ENCODE data around the gene PKIG. TPM values are rescaled to one million over a fixed set of nuclear protein-coding genes. Genes with fewer than 3 reads are reported as not detected.
A peak's percentile ranks its signal among the peaks of the same experiment; 100 is the strongest.

The PKIG gene
- total and polyA plus RNA-seq, 10 of the 15 experiments (the other 5 are each of a cell fraction or from before 2014, with no cell fraction given) = 5.7 to 82.3 (median 39.7) TPM

DNA sequence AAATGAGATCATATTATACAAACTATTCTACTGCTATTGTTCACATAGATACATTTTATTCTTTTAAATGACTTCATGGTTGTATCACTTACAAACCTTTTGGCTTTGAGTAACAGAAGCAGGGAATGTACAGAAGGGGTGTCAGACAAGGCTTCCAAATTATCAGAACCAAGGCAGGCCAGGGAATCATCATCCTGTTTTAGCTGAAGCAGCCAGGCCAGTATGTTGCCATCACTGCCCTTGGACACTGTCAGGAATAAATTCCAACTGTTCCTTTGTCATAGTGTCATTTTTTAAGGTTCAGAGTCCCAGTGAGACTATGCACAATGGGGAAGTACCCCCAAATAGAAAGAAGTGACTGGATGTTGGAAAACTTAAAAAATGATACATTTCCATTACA is 23.1 kb upstream of the PKIG start (continued):
- TF ChIP-seq NRF1 (conservative IDR thresholded peaks at IDR 0.05; ENCODE audit: low read depth, low read length) (no peak), EP300 (IDR thresholded peaks at IDR 0.05; ENCODE audit: borderline replicate concordance in 1 of 2, control insufficient read depth in 1 of 2, low read depth in 2 of 2, low read length in 2 of 2) (no peak), RB1 (IDR thresholded peaks at IDR 0.05; ENCODE audit: borderline replicate concordance) (no peak)
- TF ChIP-seq, protein P1, sequence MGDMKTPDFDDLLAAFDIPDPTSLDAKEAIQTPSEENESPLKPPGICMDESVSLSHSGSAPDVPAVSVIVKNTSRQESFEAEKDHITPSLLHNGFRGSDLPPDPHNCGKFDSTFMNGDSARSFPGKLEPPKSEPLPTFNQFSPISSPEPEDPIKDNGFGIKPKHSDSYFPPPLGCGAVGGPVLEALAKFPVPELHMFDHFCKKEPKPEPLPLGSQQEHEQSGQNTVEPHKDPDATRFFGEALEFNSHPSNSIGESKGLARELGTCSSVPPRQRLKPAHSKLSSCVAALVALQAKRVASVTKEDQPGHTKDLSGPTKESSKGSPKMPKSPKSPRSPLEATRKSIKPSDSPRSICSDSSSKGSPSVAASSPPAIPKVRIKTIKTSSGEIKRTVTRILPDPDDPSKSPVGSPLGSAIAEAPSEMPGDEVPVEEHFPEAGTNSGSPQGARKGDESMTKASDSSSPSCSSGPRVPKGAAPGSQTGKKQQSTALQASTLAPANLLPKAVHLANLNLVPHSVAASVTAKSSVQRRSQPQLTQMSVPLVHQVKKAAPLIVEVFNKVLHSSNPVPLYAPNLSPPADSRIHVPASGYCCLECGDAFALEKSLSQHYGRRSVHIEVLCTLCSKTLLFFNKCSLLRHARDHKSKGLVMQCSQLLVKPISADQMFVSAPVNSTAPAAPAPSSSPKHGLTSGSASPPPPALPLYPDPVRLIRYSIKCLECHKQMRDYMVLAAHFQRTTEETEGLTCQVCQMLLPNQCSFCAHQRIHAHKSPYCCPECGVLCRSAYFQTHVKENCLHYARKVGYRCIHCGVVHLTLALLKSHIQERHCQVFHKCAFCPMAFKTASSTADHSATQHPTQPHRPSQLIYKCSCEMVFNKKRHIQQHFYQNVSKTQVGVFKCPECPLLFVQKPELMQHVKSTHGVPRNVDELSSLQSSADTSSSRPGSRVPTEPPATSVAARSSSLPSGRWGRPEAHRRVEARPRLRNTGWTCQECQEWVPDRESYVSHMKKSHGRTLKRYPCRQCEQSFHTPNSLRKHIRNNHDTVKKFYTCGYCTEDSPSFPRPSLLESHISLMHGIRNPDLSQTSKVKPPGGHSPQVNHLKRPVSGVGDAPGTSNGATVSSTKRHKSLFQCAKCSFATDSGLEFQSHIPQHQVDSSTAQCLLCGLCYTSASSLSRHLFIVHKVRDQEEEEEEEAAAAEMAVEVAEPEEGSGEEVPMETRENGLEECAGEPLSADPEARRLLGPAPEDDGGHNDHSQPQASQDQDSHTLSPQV (IDR thresholded peaks at IDR 0.05) = no peak

DNA sequence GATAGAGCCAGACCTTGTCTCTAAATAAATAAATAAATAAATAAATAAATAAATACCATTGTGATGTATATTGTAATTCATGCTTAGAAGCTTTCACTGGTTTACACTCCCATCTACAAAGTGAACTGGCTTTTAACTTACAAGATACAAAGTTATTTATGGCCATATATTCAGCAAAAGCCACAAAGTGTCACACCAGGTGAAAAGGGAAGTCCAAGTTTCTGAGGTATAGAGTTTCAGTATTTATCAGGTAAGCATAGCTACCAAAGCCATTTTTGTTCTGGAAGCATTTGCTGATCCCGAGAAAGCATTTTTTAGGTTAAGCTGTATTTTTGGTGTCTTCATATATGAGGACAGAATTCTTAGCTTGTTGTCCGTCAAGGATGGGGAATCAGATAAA is 22.1 kb upstream of the PKIG start:
- H3K4me3 ChIP-seq = no peak overlapping the region
- 0% methylated on average over 2 of the region's 2 CpGs for WGBS (ENCODE audit: insufficient coverage, insufficient replicate concordance, low lambda C conversion rate, missing lambda C conversion rate)
- no peaks in the 10 kb centered on the region for H3K36me3 ChIP-seq (ENCODE audit: control insufficient read depth in 2 of 2, insufficient read depth in 2 of 2, low read length in 1 of 2)
- FAIRE-seq = peak; percentile 35
- DNase-seq (ENCODE audit: low read depth, low spot score) = no peak
- H2AFZ ChIP-seq (ENCODE audit: control insufficient read depth, low read depth, low read length) = no peak overlapping the region
- H3K4me2 ChIP-seq (ENCODE audit: control insufficient read depth, insufficient read depth) = peak overlapping the region; percentile 27; the same call in 1 of the 2 replicates
- intact Hi-C loops (cut with micrococcal nuclease; ENCODE audit: unreplicated experiment) = no loop called here
- CTCF ChIA-PET = interaction anchor here (0.7 to 1.6 kb wide), 12 partner anchors 12 to 124 kb away, joined by 3 to 11 read pairs (median 3); no protein-coding TSS in a partner anchor
- SMC1A ChIA-PET (ENCODE audit: uncharacterized antibody, unreplicated experiment) = interaction anchor here (0.8 to 2.1 kb wide), 11 partner anchors 11 to 123 kb away, joined by 3 to 15 read pairs (median 3); partner anchors contain the start of genes PKIG and SERINC3
- ATAC-seq = peak; percentile 63
- POLR2A ChIA-PET = interaction anchor here (1.5 kb wide), 1 partner anchor 26 kb away, joined by 4 read pairs; no protein-coding TSS in a partner anchor
- H3K79me2 ChIP-seq (ENCODE audit: control insufficient read depth, insufficient read depth, low read length) = no peaks in the 10 kb centered on the region
- H3K27ac ChIP-seq (ENCODE audit: control insufficient read depth, insufficient read depth) = no peak overlapping the region
- peaks cover 2% of the 10 kb centered on the region; the same call in 1 of the 2 replicates for H3K4me1 ChIP-seq (ENCODE audit: control insufficient read depth, insufficient read depth, low read length)
- RAD21 ChIA-PET (ENCODE audit: unreplicated experiment) = interaction anchor here (0.8 to 1.7 kb wide), 6 partner anchors 11 to 50 kb away, joined by 3 to 10 read pairs (median 4); no protein-coding TSS in a partner anchor
- no peaks in the 10 kb centered on the region for H4K20me1 ChIP-seq (ENCODE audit: control insufficient read depth, insufficient read depth)
- no peak overlapping the region for H3K9ac ChIP-seq (ENCODE audit: control insufficient read depth, insufficient read depth, low read length)
- no peaks in the 10 kb centered on the region for H3K9me3 ChIP-seq (replicated peaks; ENCODE audit: control insufficient read depth, insufficient read depth, low read length)
- BruUV-seq (replicated peaks) = no TSS peak
- H3K27me3 ChIP-seq (replicated peaks in 1 of 2; ENCODE audit: control insufficient read depth in 2 of 2, insufficient read depth in 2 of 2, low read length in 1 of 2) = no peaks in the 10 kb centered on the region
- in situ Hi-C loops (cut with MboI) = no loop called here
- TF ChIP-seq, protein P2, sequence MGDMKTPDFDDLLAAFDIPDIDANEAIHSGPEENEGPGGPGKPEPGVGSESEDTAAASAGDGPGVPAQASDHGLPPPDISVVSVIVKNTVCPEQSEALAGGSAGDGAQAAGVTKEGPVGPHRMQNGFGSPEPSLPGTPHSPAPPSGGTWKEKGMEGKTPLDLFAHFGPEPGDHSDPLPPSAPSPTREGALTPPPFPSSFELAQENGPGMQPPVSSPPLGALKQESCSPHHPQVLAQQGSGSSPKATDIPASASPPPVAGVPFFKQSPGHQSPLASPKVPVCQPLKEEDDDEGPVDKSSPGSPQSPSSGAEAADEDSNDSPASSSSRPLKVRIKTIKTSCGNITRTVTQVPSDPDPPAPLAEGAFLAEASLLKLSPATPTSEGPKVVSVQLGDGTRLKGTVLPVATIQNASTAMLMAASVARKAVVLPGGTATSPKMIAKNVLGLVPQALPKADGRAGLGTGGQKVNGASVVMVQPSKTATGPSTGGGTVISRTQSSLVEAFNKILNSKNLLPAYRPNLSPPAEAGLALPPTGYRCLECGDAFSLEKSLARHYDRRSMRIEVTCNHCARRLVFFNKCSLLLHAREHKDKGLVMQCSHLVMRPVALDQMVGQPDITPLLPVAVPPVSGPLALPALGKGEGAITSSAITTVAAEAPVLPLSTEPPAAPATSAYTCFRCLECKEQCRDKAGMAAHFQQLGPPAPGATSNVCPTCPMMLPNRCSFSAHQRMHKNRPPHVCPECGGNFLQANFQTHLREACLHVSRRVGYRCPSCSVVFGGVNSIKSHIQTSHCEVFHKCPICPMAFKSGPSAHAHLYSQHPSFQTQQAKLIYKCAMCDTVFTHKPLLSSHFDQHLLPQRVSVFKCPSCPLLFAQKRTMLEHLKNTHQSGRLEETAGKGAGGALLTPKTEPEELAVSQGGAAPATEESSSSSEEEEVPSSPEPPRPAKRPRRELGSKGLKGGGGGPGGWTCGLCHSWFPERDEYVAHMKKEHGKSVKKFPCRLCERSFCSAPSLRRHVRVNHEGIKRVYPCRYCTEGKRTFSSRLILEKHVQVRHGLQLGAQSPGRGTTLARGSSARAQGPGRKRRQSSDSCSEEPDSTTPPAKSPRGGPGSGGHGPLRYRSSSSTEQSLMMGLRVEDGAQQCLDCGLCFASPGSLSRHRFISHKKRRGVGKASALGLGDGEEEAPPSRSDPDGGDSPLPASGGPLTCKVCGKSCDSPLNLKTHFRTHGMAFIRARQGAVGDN (IDR thresholded peaks at IDR 0.05) = no peak
- no peak for TF ChIP-seq EED (IDR thresholded peaks at IDR 0.05; ENCODE audit: low read depth)
- TF ChIP-seq NFXL1 (IDR thresholded peaks at IDR 0.05; ENCODE audit: borderline replicate concordance) = no peak
- TF ChIP-seq, protein P3, sequence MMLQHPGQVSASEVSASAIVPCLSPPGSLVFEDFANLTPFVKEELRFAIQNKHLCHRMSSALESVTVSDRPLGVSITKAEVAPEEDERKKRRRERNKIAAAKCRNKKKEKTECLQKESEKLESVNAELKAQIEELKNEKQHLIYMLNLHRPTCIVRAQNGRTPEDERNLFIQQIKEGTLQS (IDR thresholded peaks at IDR 0.05; ENCODE audit: borderline replicate concordance, extremely low read depth, low read depth, low read length) = no peak
- no peak for TF ChIP-seq LARP7 (IDR thresholded peaks at IDR 0.05)
- no peak for TF ChIP-seq BCL11A (IDR thresholded peaks at IDR 0.05; ENCODE audit: low read depth, low read length)
- no peak for TF ChIP-seq ETV6 (conservative IDR thresholded peaks at IDR 0.05 in 1 of 2, IDR thresholded peaks at IDR 0.05 in 1 of 2; ENCODE audit: borderline replicate concordance in 1 of 2, low read depth in 1 of 2)
- no peak for TF ChIP-seq ZNF622 (IDR thresholded peaks at IDR 0.05)
- no peak for TF ChIP-seq ZBED1 (IDR thresholded peaks at IDR 0.05; ENCODE audit: borderline replicate concordance)
- no peak for TF ChIP-seq ZSCAN29 (IDR thresholded peaks at IDR 0.05)
